Islet of Langerhans (tissue), 1 donor: Measurements from ENCODE around the gene PTK6.
"Not testable (repeated sequence)": the region's sequence is repeated elsewhere in the genome, so short reads cannot be mapped to it uniquely, and the experiment has no call there.

Experiments used
- FAIRE-seq: peaks from one replicate; lab custom pipeline; 2011; peaks lifted over from hg19 to GRCh38; lab: Jason Lieb, UNC

PTK6 gene

GRCh38 chr20:63493563-63494020 is 43.6 kb downstream of the PTK6 start:
- no peak for FAIRE-seq

DNA sequence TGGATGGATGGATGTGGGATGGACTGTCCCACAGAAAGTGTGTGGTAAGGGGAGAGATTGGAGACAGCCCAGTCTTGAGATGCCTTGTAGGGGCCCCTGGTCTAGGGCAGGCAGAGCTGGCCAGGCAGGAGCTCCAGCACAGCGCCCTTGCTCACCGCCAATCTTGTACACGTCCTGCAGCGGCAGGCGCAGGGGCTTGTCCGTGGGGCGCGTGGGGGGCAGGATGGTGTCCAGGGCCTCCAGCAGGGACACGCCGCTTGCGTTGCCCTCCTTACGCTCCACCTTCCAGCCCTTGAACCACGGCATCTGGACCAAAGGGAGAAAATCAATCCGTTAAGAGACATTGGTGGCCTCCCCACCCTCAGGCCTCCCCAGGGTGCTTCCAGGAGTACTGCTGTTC is 44.2 kb downstream of the PTK6 start:
- FAIRE-seq = no peak

DNA sequence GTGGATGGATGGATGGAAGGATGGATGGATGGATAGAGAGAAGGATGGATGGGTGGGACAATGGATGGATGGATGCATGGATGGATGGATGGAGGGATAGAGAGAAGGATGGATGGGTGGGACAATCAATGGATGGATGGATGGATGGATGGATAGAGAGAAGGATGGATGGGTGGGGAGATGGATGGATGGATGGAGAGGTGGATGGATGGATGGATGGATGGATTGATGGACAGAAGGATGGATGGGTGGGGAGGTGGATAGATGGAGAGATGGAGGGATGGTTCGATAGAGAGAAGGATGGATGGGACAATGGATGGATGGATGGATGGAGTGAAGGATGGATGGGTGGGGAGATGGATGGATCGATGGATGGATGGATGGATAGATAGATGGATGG is 44.7 kb downstream of the PTK6 start:
- FAIRE-seq = no peak

DNA sequence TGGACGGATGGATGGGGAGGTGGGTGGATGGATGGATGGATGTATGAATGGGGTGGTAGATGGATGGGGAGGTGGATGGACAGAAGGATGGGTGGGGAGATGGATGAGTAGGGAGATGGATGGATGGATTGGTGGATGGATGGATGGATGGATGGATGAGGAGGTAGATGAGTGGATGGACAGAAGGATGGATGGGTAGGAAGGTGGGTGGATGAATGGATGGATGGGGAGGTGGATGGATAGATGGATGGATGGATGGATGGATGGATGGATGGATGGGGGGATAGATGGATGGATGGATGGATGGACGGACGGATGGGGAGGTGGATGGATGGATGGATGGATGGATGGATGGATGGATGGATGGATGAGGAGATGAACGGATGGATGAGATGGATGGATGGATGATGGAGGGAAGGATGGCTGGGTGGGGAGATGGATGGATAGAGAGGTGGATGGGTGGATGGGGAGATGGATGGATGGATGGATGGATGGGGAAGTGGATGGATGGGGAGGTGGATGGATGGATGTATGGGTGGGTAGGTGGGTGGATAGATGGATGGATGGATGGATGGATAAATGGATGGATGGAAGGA is 45.4 kb downstream of the PTK6 start:
- FAIRE-seq = no peak

DNA sequence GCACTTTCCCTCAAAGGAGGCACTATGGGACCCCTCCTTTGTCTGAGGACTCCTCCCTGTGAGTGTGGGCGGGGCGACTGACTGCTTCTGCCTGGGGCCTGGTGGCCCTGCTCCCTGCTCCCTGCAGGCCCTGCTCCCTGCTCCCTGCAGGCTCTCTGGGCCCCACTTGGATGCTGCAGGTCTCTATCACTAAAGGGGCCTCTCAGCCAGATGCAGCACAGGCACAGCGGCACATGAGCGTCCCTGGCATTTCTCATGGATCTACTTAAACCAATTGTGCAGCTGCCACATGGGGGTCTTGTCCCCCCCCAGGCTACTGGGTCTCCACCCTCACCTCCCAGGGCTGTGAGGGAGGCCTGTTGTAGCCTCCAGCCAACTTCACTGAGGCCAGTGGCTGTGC is 46.1 kb downstream of the PTK6 start:
- no peak for FAIRE-seq

- no peak for FAIRE-seq
Measured at GRCh38 chr20:63490416-63490815, 46.8 kb downstream of the PTK6 start.

- FAIRE-seq = no peak
Measured at GRCh38 chr20:63488315-63489251, 48.6 kb downstream of the PTK6 start.

DNA sequence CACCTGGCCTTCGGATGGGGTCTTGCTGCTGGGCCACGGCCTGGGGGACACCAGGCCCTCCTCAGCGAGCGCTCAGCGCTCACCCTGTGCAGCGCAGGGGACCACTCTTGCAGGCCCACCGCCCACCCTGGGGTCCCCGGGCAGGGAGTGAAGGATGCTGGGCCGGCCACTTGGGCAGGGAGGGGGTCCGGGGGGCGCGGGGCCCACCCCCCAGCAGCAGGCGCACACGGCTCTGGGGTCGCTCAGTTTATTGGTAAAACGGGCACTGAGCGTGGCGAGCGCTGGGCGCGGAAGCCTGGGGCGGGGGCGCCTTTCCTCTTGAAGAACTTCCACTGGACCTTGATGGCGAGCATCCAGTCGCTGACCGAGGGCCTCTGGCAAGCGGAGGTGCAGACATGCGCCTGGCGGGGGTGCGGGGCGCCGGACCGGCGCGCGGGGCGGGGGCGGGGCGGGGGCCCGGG is 49.4 kb downstream of the PTK6 start:
- FAIRE-seq = no peak

DNA sequence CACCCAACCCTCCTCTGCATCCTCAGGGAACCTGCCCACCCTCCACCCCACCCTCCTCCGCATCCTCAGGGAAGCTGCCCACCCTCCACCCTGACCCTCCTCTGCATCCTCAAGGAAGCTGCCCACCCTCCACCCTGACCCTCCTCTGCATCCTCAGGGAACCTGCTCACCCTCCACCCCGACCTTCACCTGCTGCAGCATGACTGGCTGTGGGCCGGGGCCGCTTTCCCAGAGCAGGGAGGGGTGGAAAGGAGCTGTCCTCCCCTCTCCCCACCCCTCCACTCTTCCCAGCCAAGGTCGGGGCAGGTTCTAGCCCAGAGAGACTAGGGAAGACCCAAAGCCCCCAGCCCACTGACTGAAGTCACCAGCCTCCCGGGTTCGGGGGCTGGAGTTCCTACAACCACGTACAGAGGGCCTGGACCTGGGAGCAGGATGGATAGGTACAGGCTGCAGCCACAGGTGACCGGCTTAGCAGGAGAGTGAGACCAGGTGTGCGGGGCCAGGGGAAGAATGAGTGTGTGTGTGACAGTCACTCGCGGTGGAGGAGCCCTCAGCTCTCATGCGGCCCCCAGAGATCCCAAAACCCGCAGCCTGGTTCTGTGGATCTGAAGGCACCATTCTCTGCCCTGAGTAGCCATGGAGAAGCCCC is 49.9 kb downstream of the PTK6 start:
- FAIRE-seq = no peak

GRCh38 chr20:63486300-63486855 is 50.8 kb downstream of the PTK6 start:
- no peak for FAIRE-seq

- FAIRE-seq = no peak
Measured at GRCh38 chr20:63484651-63485403, 52.3 kb downstream of the PTK6 start.

DNA sequence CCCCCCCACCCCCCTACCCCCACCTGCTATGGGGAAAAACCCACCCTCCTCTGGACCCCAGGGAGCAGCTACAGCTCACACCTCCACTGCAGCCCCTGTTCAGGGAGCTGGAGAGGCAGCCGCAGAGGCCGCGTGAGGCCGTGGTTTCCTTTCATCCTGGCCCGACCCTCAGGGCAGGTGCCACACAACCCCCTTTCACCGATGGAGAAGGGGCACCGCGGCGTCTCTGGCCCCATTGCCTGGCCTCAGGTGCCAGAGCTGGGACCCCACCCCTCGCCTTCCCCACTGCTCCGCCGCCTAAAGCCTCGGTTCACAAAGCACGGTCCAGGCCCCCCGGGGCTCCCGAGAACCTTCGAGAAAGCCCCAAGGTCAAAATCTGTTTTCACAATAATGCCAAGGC is 52.9 kb downstream of the PTK6 start:
- FAIRE-seq = no peak

GRCh38 chr20:63483834-63484233 is 53.3 kb downstream of the PTK6 start:
- FAIRE-seq = no peak

- FAIRE-seq = no peak
Measured at GRCh38 chr20:63482021-63482587, 55.1 kb downstream of the PTK6 start.

DNA sequence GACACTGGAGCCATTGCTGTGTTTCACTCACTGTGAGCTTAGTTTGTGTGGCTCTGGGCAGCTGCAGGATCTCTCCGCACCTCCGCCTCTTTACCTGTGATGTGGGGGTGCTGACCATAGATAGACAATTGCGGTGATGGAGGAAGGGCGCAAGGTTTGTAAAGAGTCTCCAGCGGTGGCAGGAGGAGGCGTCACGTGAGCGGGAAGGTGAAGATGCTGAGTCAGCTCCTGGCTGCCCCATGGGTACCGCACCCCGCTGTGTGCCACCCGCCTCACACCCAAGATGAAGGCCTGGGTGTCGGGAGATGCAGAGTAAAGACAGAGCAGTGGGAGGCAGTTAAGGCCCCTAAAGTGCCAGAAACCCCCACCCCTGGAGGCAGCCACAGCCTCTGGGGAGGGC is 55.7 kb downstream of the PTK6 start:
- FAIRE-seq = no peak

DNA sequence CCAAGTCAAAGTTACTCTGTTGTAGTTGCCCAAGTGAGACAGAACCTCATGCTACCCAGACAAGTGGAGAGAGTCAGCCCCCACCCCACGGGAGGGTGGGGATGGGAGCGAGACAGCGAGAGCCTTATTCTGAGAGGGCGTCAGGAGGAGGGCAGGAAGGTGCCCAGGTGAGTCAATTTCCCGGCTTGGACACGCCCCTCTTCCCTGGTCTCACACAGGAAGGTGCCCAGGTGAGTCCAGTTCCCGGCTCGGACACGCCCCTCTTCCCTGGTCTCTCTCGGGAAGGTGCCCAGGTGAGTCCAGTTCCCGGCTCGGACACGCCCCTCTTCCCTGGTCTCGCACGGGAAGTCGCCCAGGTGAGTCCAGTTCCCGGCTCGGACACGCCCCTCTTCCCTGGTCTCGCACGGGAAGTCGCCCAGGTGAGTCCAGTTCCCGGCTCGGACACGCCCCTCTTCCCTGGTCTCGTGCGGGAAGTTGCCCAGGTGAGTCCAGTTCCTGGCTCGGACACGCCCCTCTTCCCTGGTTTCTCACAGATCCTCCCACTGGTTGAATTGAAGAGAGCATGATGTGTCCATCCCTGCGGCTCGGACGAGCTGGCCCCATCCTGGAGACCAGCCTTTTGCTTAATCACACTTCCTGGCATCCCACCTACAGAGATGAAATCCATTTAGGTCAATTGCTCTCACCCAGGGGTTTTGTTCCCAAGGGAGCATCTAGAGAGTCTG is 57.3 kb downstream of the PTK6 start:
- FAIRE-seq = not testable (repeated sequence)

GRCh38 chr20:63478346-63479302 is 58.6 kb downstream of the PTK6 start:
- FAIRE-seq = no peak
